ENCODE data around the gene NXPH1.

NXPH1 gene

GRCh38 chr7:8481096-8481495, 47.7 kb downstream of the NXPH1 start:
- Histone ChIP-seq H3K9me3 (ENCODE audit: low read length) (no peaks in the 10 kb centered on the region), H3K27ac (ENCODE audit: low read depth, low read length) (no peak overlapping the region), H3K27me3 (ENCODE audit: control insufficient read depth in 1 of 2, insufficient read depth in 2 of 2, low read length in 2 of 2) (no peaks in the 10 kb centered on the region), H3K4me3 (ENCODE audit: low read depth in 1 of 2, low read length in 2 of 2) (no peak overlapping the region), H3K4me1 (ENCODE audit: insufficient read depth, low read length) (no peaks in the 10 kb centered on the region), H3K9ac (ENCODE audit: low read length) (no peak overlapping the region), H3K36me3 (ENCODE audit: insufficient read depth, low read length) (no peaks in the 10 kb centered on the region)

GRCh38 chr7:8481752-8482446, 48.5 kb downstream of the NXPH1 start:
- Histone ChIP-seq H3K9me3 (ENCODE audit: low read length) (no peaks in the 10 kb centered on the region), H3K4me3 (ENCODE audit: low read depth in 1 of 2, low read length in 2 of 2) (no peak overlapping the region), H3K36me3 (ENCODE audit: insufficient read depth, low read length) (no peaks in the 10 kb centered on the region), H3K27ac (ENCODE audit: low read depth, low read length) (no peak overlapping the region), H3K4me1 (ENCODE audit: insufficient read depth, low read length) (no peaks in the 10 kb centered on the region), H3K9ac (ENCODE audit: low read length) (no peak overlapping the region), H3K27me3 (ENCODE audit: control insufficient read depth in 1 of 2, insufficient read depth in 2 of 2, low read length in 2 of 2) (no peaks in the 10 kb centered on the region)

- Histone ChIP-seq H3K27ac (ENCODE audit: low read depth, low read length) (no peak overlapping the region), H3K9me3 (ENCODE audit: low read length) (no peaks in the 10 kb centered on the region), H3K36me3 (ENCODE audit: insufficient read depth, low read length) (no peaks in the 10 kb centered on the region), H3K9ac (ENCODE audit: low read length) (no peak overlapping the region), H3K4me3 (ENCODE audit: low read depth in 1 of 2, low read length in 2 of 2) (no peak overlapping the region), H3K27me3 (ENCODE audit: control insufficient read depth in 1 of 2, insufficient read depth in 2 of 2, low read length in 2 of 2) (no peaks in the 10 kb centered on the region), H3K4me1 (ENCODE audit: insufficient read depth, low read length) (no peaks in the 10 kb centered on the region)
Observed at GRCh38 chr7:8490391-8491045, 57.1 kb downstream of the NXPH1 start.

GRCh38 chr7:8491106-8491505, 57.7 kb downstream of the NXPH1 start:
- Histone ChIP-seq H3K9me3 (ENCODE audit: low read length) (no peaks in the 10 kb centered on the region), H3K36me3 (ENCODE audit: insufficient read depth, low read length) (no peaks in the 10 kb centered on the region), H3K27me3 (ENCODE audit: control insufficient read depth in 1 of 2, insufficient read depth in 2 of 2, low read length in 2 of 2) (no peaks in the 10 kb centered on the region), H3K4me1 (ENCODE audit: insufficient read depth, low read length) (no peaks in the 10 kb centered on the region), H3K4me3 (ENCODE audit: low read depth in 1 of 2, low read length in 2 of 2) (no peak overlapping the region), H3K27ac (ENCODE audit: low read depth, low read length) (no peak overlapping the region), H3K9ac (ENCODE audit: low read length) (no peak overlapping the region)

DNA sequence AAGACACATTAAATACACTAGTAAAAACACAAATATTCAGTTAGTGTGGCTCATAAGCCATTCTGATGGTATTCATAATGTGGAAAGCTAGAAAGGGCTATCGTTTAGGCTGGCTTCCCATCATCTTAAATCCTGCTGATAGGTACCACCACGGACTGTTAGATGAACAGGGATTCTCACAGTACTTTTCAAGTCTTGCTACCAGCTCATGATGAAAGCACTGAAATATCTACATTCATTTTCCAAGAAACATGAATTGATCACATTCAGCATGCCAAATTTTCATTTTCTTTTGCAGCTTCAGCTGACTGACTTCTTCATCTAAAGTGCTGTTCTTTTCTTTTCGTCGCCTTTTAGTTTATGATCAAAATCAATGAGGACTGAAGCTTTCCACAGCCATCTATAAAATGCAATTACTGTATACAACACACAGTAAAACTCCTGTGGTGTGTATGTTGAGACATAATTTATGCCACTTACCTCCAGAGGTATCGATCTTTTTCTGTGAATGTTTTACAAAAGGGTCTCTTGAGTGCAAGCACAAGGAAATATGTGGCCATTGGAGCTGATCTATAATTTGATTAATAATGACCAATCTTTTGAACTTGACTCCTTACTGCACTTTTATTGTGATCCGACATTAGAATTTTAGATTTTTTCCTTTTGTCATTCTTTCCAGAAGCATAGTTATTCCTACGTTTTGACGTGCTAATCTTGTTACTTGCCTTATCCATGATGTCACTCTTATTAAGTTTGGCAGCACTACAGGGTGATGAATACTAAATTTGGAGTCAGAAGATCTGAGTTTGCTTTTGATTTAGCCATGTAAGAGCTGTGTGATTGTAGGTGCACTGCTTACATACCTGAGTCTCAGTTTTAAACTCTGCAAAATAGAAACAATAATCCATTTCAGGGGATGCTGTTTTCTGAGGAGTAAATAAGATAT, 58.4 kb downstream of the NXPH1 start:
- no peak overlapping the region for H3K9ac ChIP-seq (ENCODE audit: low read length)
- H3K9me3 ChIP-seq (ENCODE audit: low read length) = no peaks in the 10 kb centered on the region
- no peaks in the 10 kb centered on the region for H3K36me3 ChIP-seq (ENCODE audit: insufficient read depth, low read length)
- no peak overlapping the region for H3K27ac ChIP-seq (ENCODE audit: low read depth, low read length)
- no peaks in the 10 kb centered on the region for H3K27me3 ChIP-seq (ENCODE audit: control insufficient read depth in 1 of 2, insufficient read depth in 2 of 2, low read length in 2 of 2)
- H3K4me1 ChIP-seq (ENCODE audit: insufficient read depth, low read length) = no peaks in the 10 kb centered on the region
- no peak overlapping the region for H3K4me3 ChIP-seq (ENCODE audit: low read depth in 1 of 2, low read length in 2 of 2)

DNA sequence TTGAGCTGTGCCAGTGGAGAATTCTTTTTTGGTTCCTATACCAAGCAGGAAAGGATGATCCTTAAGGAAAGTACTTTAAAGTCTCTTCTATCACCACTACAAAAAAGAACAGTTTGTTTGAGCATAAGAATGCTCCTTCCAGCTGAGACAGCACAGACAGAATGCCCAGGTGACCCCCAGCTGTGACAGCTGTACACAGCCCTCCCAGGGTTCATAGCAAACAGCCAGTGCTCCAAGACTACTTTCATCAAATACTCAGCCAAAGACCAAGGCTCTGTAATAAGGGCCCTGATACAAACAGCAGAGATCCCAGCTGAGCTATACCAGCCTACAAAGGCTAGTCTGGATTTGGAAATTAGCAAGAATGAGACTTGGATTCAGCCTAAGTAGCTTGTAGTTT, 65.7 kb downstream of the NXPH1 start:
- Histone ChIP-seq H3K36me3 (ENCODE audit: insufficient read depth, low read length) (no peaks in the 10 kb centered on the region), H3K4me1 (ENCODE audit: insufficient read depth, low read length) (no peaks in the 10 kb centered on the region), H3K4me3 (ENCODE audit: low read depth in 1 of 2, low read length in 2 of 2) (no peak overlapping the region), H3K27me3 (ENCODE audit: control insufficient read depth in 1 of 2, insufficient read depth in 2 of 2, low read length in 2 of 2) (no peaks in the 10 kb centered on the region), H3K27ac (ENCODE audit: low read depth, low read length) (no peak overlapping the region), H3K9me3 (ENCODE audit: low read length) (no peaks in the 10 kb centered on the region), H3K9ac (ENCODE audit: low read length) (no peak overlapping the region)

- Histone ChIP-seq H3K9ac (ENCODE audit: low read length) (no peak overlapping the region), H3K9me3 (ENCODE audit: low read length) (no peaks in the 10 kb centered on the region), H3K4me1 (ENCODE audit: insufficient read depth, low read length) (no peaks in the 10 kb centered on the region), H3K4me3 (ENCODE audit: low read depth in 1 of 2, low read length in 2 of 2) (no peak overlapping the region), H3K27me3 (ENCODE audit: control insufficient read depth in 1 of 2, insufficient read depth in 2 of 2, low read length in 2 of 2) (no peaks in the 10 kb centered on the region), H3K36me3 (ENCODE audit: insufficient read depth, low read length) (no peaks in the 10 kb centered on the region), H3K27ac (ENCODE audit: low read depth, low read length) (no peak overlapping the region)
Observed at GRCh38 chr7:8500286-8500685, 66.9 kb downstream of the NXPH1 start.

- Histone ChIP-seq H3K9ac (ENCODE audit: low read length) (no peak overlapping the region), H3K4me3 (ENCODE audit: low read depth in 1 of 2, low read length in 2 of 2) (no peak overlapping the region), H3K36me3 (ENCODE audit: insufficient read depth, low read length) (no peaks in the 10 kb centered on the region), H3K9me3 (ENCODE audit: low read length) (no peaks in the 10 kb centered on the region), H3K4me1 (ENCODE audit: insufficient read depth, low read length) (no peaks in the 10 kb centered on the region), H3K27me3 (ENCODE audit: control insufficient read depth in 1 of 2, insufficient read depth in 2 of 2, low read length in 2 of 2) (no peaks in the 10 kb centered on the region), H3K27ac (ENCODE audit: low read depth, low read length) (no peak overlapping the region)
Observed at GRCh38 chr7:8507566-8507965, 74.2 kb downstream of the NXPH1 start.

DNA sequence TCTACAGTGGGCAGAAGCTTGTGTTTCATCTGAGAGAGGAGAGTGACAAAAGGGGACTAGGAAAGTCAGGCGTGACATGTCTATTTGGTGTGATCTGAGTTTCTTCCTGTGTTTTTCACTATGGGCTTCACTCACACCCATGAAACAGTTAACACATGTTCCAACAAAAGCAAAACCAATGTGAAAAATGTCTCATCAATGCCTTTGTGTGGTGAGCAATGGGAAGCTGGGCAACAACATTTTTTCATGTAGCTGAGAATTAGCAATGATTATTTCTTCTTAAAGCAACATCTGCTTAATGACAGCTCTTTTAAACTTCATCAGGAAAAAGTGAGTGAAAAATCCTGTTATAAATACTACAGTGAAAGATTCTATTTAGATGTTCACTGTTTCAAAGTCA, 76.2 kb downstream of the NXPH1 start:
- H3K27me3 ChIP-seq (ENCODE audit: control insufficient read depth in 1 of 2, insufficient read depth in 2 of 2, low read length in 2 of 2) = no peaks in the 10 kb centered on the region
- H3K4me3 ChIP-seq (ENCODE audit: low read depth in 1 of 2, low read length in 2 of 2) = no peak overlapping the region
- no peaks in the 10 kb centered on the region for H3K9me3 ChIP-seq (ENCODE audit: low read length)
- H3K27ac ChIP-seq (ENCODE audit: low read depth, low read length) = no peak overlapping the region
- no peak overlapping the region for H3K9ac ChIP-seq (ENCODE audit: low read length)
- H3K36me3 ChIP-seq (ENCODE audit: insufficient read depth, low read length) = no peaks in the 10 kb centered on the region
- no peaks in the 10 kb centered on the region for H3K4me1 ChIP-seq (ENCODE audit: insufficient read depth, low read length)

GRCh38 chr7:8511855-8512254, 78.4 kb downstream of the NXPH1 start:
- no peak overlapping the region for H3K9ac ChIP-seq (ENCODE audit: low read length)
- H3K27ac ChIP-seq (ENCODE audit: low read depth, low read length) = no peak overlapping the region
- H3K36me3 ChIP-seq (ENCODE audit: insufficient read depth, low read length) = no peaks in the 10 kb centered on the region
- H3K9me3 ChIP-seq (ENCODE audit: low read length) = no peaks in the 10 kb centered on the region
- no peak overlapping the region for H3K4me3 ChIP-seq (ENCODE audit: low read depth in 1 of 2, low read length in 2 of 2)
- H3K27me3 ChIP-seq (ENCODE audit: control insufficient read depth in 1 of 2, insufficient read depth in 2 of 2, low read length in 2 of 2) = no peaks in the 10 kb centered on the region
- H3K4me1 ChIP-seq (ENCODE audit: insufficient read depth, low read length) = no peaks in the 10 kb centered on the region

GRCh38 chr7:8514781-8515519, 81.5 kb downstream of the NXPH1 start:
- Histone ChIP-seq H3K36me3 (ENCODE audit: insufficient read depth, low read length) (no peaks in the 10 kb centered on the region), H3K9me3 (ENCODE audit: low read length) (no peaks in the 10 kb centered on the region), H3K27ac (ENCODE audit: low read depth, low read length) (no peak overlapping the region), H3K4me1 (ENCODE audit: insufficient read depth, low read length) (no peaks in the 10 kb centered on the region), H3K27me3 (ENCODE audit: control insufficient read depth in 1 of 2, insufficient read depth in 2 of 2, low read length in 2 of 2) (no peaks in the 10 kb centered on the region), H3K9ac (ENCODE audit: low read length) (no peak overlapping the region), H3K4me3 (ENCODE audit: low read depth in 1 of 2, low read length in 2 of 2) (no peak overlapping the region)
